Measurements from ENCODE around the gene MAP2. TPM values are rescaled to one million over a fixed set of nuclear protein-coding genes. Genes with fewer than 3 reads are reported as not detected.

MAP2 gene
- total and polyA plus RNA-seq, 2 donors (not counting 3 experiments of a cell fraction or from before 2014, with no cell fraction given), result 19.4 to 46.1 TPM

DNA sequence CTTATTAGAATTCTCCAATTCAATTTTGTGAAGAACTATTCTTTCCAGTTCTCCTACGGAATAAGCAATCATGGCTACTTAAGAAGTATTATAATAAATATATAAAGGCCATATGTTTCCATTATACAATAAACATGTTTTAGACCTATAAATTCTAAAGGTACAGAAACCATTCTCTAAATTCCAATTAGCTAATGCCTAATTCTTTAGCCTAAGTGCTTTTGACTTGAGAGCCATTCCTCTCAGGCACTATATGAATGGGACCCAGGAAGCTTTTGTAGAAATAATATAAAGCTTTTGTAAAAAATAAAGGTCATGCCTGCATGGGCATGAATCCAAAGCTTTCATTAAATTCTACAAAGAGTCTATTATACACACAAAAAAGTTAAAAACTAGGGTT, 186.8 kb downstream of the MAP2 start:
- dilution Hi-C loops (cut with MboI; ENCODE audit: extremely low pct_ligation_motif_present, low sequenced_read_pairs) (no loop called here), intact Hi-C loops (cut with micrococcal nuclease) (no loop called here)
- H3K79me2 ChIP-seq (ENCODE audit: control insufficient read depth, insufficient read depth, low read length), result no peaks in the 10 kb centered on the region
- H3K9me3 ChIP-seq (replicated peaks; ENCODE audit: control insufficient read depth, insufficient read depth, low read length), result no peaks in the 10 kb centered on the region
- no peaks in the 10 kb centered on the region for H3K27me3 ChIP-seq (ENCODE audit: control insufficient read depth in 2 of 2, insufficient read depth in 2 of 2, low read length in 2 of 2)
- CTCF ChIA-PET, result interaction anchor here (0.9 kb wide), 1 partner anchor 15 kb away, joined by 3 read pairs; no protein-coding TSS in a partner anchor
- BruUV-seq (replicated peaks), result no TSS peak
- no peaks in the 10 kb centered on the region for H3K36me3 ChIP-seq (ENCODE audit: control insufficient read depth in 2 of 2, extremely low read depth in 1 of 2, insufficient read depth in 2 of 2, low read length in 2 of 2)
- no peak overlapping the region for H3K9ac ChIP-seq (replicated peaks; ENCODE audit: extremely low read depth, insufficient read depth, low read length)
- no peaks in the 10 kb centered on the region for H4K20me1 ChIP-seq (replicated peaks; ENCODE audit: control insufficient read depth, extremely low read depth, insufficient read depth, low read length)
- no peak overlapping the region for H2AFZ ChIP-seq (ENCODE audit: low read depth, low read length)
- no peaks in the 10 kb centered on the region for H3K9me1 ChIP-seq (replicated peaks; ENCODE audit: control insufficient read depth, extremely low read depth, insufficient read depth, low read length)
- FAIRE-seq (no peak), DNase-seq (ENCODE audit: low read depth, low spot score) (no peak)
- no peak overlapping the region for H3K27ac ChIP-seq (ENCODE audit: insufficient read depth, low read depth, low read length)
- H3K4me3 ChIP-seq (replicated peaks in 1 of 3; ENCODE audit: insufficient read depth in 1 of 3, low read depth in 1 of 3, low read length in 3 of 3), result no peak overlapping the region
- no peak for TF ChIP-seq GATA2 (IDR thresholded peaks at IDR 0.05; ENCODE audit: insufficient read depth, insufficient read length, low read depth, low read length)
- TF ChIP-seq, protein P1, sequence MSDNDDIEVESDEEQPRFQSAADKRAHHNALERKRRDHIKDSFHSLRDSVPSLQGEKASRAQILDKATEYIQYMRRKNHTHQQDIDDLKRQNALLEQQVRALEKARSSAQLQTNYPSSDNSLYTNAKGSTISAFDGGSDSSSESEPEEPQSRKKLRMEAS (IDR thresholded peaks at IDR 0.05; ENCODE audit: insufficient read depth, insufficient read length), result no peak
- TF ChIP-seq EZH2 (IDR thresholded peaks at IDR 0.05; ENCODE audit: borderline replicate concordance, low read depth, low read length, severe bottlenecking), result no peak
- TF ChIP-seq POLR2AphosphoS5 (IDR thresholded peaks at IDR 0.05; ENCODE audit: insufficient read depth, low read depth, low read length), result no peak
- no peak for TF ChIP-seq POLR2A (IDR thresholded peaks at IDR 0.05; ENCODE audit: low read depth, low read length)
- no peak for TF ChIP-seq JUN (IDR thresholded peaks at IDR 0.05; ENCODE audit: borderline replicate concordance, insufficient read depth, insufficient read length, low read depth)
- TF ChIP-seq CTCF (IDR thresholded peaks at IDR 0.05; ENCODE audit: extremely low read depth in 1 of 2, insufficient read depth in 1 of 2, low read depth in 1 of 2, low read length in 2 of 2), result no peak
- TF ChIP-seq MYC (IDR thresholded peaks at IDR 0.05; ENCODE audit: low read depth, low read length), result no peak
- no peak for TF ChIP-seq FOS (IDR thresholded peaks at IDR 0.05; ENCODE audit: borderline replicate concordance, insufficient read depth, low read length)
- no peaks in the 10 kb centered on the region for H3K4me1 ChIP-seq (ENCODE audit: control insufficient read depth, extremely low read depth, insufficient read depth, low read length)
- POLR2A ChIA-PET, result no interaction called here
- no peak overlapping the region for H3K4me2 ChIP-seq (ENCODE audit: insufficient read depth, low read length)

Data from endothelial cell of umbilical vein (primary cell).